Left colon (tissue), 2 donors: Measurements from ENCODE around the gene ADPRS. TPM values are rescaled to one million over a fixed set of nuclear protein-coding genes. Genes with fewer than 3 reads are reported as not detected.
A peak's percentile ranks its signal among the peaks of the same experiment; 100 is the strongest.

ENCODE experiments used
- ATAC-seq: fragments of 200-7000 bp; cut with Tn5 transposase; one replicate; pipeline ENCODE4 v1.9.1; 2020; ENCODE audit warnings: mild to moderate bottlenecking, moderate library complexity
- DNase-seq, 2 donors: peaks; one replicate each; pipeline ENCODE4 v3.0.0-alpha.2; 2020
- intact Hi-C, 2 donors: fragments of 100-400 bp; cut with DNase I in 1 of 2; cut with micrococcal nuclease in 1 of 2; formaldehyde crosslinking; loops; one replicate each; pipeline versions ENCODE4 v1.11.2 to v1.14.0; 2022; cut with DNase I, micrococcal nuclease
- total RNA-seq, 2 donors: library from RNA; stranded (reverse); fragmentation: NEBNext Ultra II Directional; extraction: Animal tissue kit (Norgen Biotek cat#: 25700); gene quantifications; one replicate each; pipeline ENCODE4 v1.2.1, GENCODE V29; 2021
- donor health status: DM: no; HTN: no; CAD: no.
- donor health status: DM: yes; HTN: yes; CAD: no.

The ADPRS gene
- total RNA-seq, 2 donors from 2014 or later: 22.2 to 22.3 TPM

DNA sequence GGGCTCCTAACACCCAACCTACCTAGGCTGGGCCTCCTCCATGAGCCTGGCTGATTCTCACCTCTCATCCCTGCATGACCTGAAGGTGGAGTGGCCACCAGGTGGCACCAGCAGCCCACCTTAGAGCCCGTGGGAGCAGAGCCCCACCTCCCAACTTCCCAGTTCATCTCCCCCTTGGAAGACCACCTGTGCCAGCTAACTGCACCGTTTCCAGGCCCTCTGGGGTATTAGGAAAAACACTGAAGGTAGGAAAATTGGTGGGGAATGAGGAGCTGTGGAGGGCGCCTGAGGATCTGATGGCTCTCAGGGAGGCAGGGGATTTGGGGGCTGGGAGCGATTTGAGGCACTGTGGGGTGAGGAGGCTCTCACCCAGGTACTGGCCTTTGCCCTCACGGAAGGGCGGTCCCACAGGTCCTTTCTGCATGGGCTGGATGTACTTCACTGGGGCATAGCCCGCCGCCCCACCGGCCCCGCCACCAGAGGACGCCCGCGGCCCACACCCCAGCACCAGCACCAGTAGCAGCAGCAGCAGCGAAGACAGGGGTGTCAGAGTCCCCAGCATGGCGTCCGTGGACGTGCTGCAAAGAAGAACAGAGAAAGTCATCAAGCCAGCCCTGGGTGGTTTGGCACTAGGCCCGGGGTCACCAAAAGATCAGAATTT is 11.1 kb downstream of the ADPRS start:
- intact Hi-C loops: loop anchor here in 1 of 2 donors (10.0 kb wide), 1 partner anchor 185 kb away; no protein-coding TSS in a partner anchor
- ATAC-seq (peak; percentile 91), DNase-seq (peak; percentile 58 to 89)

DNA sequence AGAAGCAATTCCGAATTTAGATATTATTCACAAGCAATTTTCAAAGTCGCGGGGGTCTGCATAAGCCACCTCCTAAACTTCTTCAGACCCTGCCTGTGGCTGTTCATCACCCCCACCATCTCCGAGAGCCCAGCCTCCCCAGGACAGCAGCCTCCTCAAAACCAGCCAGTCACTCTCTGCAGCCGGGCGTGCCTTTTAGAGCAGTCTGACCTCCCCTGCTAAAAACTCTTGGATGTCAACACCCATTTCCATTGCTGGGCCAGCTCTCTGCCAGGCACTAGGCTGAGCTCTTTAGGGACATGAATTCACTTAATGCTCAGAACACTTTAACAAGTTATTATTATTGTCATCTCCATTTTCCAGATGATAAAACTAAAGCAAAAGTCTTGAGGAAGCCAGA is 11.7 kb downstream of the ADPRS start:
- ATAC-seq: no peak
- intact Hi-C loops: no loop called here
- no peak for DNase-seq

DNA sequence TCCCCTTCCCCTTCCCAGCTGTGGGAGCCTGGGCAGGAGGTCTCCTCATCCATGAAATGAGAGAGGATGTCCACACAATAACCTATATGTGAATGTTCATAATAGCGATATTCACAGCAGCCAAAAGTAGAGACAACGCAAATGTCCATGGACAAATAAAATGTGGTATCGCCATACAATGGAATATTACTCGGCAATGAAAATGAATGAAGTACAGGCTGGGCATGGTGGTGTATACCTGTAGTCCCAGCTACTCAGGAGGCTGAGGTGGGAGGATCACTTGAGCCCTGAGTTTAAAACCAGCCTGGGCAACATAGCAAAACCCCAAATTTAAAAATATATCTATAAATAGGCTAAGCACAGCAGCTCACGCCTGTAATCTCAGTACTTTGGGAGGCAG is 12.9 kb downstream of the ADPRS start:
- ATAC-seq (no peak), DNase-seq (no peak)
- intact Hi-C loops: no loop called here

DNA sequence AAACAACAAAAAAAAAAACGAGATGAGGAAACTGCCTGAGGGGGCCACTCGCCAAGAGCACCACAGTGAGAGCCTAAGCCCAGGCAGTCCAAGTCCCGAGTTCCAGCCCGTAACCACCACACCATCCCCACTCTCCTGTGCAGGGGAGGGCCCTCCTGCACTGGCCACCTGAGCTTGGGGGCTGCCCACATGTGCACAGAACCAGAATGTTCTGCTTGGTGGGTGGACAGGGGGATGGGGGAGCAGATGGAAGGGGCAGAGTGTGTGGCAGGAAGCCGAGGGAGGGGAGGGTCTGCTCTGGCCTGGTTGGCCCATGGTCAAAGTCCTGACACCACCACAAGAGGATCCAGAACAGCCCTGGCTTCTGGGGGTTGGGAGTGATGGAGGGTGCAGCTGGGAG is 17.6 kb downstream of the ADPRS start:
- no peak for DNase-seq
- intact Hi-C loops: no loop called here
- ATAC-seq: no peak

DNA sequence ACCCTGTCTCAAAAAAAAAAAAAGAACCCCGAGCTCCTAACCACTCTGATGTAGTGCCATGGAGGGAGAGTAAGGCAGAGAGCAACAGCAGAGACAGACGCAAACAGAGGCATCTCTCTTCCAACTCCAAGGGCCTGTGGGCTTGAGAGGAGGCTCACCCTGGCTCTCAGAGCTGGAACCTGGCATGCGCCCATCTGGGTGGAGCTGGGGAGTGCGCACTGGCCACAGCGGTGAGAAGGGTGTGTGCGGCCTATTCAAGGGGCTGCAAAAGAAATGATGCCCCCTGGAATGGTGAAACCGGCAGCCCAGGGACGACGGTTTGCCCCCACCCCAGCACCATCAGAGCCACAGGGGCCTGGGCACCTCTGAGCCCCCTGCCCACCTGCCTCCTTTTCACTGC is 18.7 kb downstream of the ADPRS start:
- DNase-seq (no peak), ATAC-seq (no peak)
- intact Hi-C loops: no loop called here

DNA sequence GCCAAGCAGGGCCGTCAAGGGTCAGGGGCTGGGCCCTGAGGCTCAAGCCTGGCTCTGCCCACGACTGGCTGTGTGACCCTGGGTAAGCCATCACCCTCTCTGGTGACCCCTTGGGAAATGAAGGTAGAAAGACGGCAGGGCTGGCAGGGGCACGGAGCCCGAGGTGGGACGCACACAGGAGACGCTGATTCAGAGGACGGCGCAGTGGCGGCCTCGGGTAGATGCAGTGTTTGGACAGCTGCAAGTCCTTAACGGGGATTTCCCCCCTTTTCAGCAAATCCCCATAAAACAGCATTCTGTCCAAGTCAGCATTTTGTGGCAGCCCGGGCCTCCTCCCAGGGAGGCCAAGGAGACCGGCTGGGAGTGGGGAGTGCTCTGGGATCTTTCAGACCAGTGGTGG is 19.6 kb downstream of the ADPRS start:
- no peak for DNase-seq
- no peak for ATAC-seq
- intact Hi-C loops: no loop called here

DNA sequence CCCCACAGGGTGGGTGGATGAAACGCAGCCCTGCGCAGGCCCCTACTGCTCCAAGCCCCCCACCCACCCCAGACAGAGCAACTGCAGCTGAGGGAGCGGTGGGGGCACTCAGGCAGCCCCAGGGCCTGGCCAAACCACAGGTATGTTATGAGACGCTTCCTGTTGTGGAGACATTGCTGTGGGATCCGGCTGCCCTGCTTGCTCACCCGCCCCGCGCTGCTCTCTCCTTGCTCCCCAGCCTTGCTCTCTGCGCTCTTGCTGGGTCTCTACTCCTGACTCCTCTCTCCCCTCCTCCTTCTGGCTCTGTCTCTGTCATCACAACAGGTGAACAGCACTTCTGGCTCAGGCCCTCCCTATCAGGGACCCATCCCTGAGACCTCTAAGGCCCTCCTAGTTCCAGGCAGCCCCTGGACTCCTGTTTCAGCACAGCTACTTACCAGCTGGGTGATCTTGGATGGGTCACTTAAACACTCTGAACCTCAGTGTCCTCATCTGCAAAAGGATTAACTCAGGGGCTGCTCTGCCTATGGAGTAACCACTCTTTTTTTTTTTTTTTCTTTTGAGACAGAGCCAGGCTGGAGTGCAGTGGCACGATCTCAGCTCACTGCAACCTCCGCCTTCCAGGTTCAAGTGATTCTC is 20.5 kb downstream of the ADPRS start:
- no peak for DNase-seq
- no peak for ATAC-seq
- intact Hi-C loops: no loop called here

DNA sequence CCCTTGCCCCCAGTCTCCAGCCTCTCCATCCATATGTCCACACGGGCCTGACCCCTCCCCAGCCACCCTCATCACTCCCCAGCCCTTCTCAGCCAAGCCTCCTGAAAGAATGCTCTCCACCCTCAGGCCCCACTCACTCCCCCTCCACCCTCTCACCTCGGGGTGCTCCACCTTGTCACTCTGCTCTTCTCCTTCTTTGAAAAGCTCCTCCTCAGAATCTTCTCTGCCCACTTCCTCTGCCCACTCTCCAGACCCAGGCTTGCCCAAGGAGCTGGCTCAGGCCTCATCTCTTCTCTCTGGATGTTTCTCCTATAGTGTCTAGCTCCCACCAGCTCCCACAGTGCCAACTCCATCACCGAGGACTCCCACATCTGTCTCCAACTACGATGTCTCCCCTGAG is 22.5 kb downstream of the ADPRS start:
- intact Hi-C loops: no loop called here
- DNase-seq (no peak), ATAC-seq (no peak)

DNA sequence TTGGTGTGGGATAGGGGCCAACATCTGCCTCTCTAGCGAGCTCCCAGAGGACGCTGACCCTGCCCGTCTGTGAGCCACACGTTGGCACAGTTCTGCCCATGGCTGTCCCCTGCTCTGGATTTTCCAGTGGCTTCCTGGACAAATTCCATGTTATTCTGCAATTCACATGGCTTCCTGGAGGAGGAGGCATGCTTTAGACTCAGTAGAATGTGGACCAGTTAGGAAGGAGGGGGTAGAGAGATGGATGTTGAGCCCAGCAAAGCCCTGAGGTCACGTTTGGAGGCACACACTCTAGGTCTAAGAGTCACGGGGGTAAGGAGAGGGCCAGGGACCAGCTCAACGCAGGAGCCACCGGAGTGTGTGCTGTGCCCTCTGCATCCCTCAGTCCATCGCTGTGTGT is 24.1 kb downstream of the ADPRS start:
- ATAC-seq: no peak
- intact Hi-C loops: no loop called here
- no peak for DNase-seq

DNA sequence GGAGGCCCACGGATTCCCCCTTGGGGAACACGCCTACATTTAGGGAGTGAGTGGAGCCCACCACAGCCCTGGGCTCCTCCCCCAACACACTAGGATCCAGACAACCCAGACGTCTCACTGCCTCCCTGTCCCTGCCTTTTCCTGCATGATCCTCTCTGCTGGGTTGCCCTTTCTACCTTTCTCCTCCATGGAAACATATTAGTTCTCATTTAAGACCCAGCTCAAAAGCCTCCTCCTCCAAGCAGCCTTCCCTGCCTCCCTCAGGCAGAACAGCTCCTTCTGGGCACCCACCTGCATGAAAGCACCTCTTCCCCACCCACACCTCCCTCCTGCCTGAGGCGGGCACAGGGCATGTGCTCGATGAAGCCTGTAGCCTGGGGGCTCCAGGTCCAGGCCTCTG is 25.7 kb downstream of the ADPRS start:
- intact Hi-C loops: no loop called here
- DNase-seq (no peak), ATAC-seq (no peak)

DNA sequence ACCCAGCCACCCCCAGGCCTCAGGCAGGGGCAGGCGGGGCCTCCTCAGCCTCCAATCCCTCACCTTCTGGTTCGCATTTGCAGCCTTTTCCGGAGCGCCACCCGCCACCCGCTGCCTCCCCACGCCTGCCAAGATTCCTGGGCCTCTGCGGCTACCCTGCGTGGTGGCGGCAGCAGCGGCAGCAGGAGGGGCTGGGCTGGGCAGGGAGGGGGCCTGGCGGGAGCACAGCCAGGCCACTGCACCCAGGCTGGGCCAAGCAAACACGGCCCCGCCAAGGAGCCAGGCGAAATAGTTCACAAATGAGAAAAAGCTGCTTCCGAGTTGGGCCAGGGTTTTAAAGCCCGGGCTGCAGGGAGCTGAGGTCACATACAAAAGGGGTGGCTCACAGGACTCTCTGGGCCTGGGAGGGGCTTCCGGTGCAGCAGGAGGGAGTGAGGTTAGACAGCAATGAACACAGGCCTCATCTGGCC is 26.5 kb downstream of the ADPRS start:
- no peak for DNase-seq
- intact Hi-C loops: no loop called here
- no peak for ATAC-seq

DNA sequence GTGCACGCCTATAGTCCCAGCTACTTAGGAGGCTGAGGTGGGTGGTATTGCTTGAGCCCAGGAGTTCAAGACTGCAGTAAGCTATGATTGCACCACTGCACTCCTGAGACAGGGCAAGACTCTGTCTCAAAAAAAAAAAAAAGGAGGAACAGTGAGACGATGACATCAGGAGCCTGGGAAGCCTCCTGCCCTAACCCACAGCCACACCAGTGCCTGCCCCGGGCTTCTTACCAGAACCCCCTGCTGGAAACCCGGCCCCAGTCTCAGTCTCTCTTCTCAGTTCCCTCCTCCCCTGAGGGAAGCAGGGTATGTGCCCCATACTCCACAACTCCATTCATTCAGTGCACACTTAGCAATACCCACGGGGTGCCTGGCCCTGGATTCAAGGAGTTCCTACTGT is 27.2 kb downstream of the ADPRS start:
- DNase-seq (no peak), ATAC-seq (no peak)
- intact Hi-C loops: no loop called here

DNA sequence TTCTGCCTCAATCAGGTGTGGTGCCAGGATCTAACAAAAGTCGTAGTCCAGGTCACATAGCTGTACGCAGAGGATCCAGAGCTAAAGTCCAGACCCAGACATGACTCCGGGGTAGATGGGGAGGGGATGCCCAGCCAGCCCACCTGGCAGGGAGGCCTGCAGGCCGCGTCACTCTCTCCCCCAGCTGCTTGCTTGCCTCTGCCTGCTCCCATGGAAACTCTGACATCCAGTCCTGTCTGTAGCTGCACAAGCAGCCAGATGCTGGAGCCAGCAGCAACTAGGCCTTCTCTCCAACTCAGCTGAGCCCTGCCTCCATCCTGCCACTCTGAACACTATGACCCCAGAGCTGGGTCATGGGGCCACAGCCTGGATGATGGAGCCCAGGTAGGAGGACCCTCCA is 28.2 kb downstream of the ADPRS start:
- intact Hi-C loops: no loop called here
- no peak for DNase-seq
- ATAC-seq: no peak

DNA sequence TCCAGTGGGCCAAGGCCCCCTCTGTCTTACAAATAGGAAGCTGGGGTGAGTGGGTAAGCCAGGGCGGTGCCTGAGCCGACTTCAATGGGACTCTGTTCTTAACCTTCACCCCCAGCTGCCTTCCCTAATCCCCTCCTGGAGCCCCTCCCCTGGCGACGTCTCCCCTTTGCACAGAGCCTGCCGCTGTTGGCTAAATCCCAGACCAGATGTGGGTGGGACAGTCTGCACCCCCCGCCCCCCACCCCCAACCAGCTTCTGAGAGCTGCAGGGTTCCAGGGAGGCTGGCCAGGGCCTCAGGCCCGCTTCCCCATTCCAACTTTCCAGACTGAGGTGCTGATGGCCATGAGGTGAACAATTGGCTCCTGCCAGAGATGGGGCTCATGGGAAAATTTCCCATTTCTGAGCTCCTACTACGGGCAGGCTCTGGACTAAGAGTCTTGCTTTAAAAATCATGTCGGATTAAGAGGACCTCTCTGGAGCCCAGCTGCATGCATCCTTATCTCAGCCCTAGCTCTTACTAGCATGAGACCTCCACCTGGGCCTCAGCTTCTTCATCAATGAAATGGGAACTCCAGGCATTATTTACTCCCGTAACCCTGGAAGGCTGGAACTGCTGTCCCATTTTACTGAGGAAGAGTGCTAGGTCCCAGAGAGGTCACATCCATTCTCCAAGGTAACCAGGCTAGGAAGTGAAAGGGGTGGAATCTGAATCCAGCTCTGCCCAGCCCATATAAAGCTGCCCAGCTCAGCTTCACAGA is 29.9 kb downstream of the ADPRS start:
- ATAC-seq: no peak
- DNase-seq: no peak
- intact Hi-C loops: no loop called here

DNA sequence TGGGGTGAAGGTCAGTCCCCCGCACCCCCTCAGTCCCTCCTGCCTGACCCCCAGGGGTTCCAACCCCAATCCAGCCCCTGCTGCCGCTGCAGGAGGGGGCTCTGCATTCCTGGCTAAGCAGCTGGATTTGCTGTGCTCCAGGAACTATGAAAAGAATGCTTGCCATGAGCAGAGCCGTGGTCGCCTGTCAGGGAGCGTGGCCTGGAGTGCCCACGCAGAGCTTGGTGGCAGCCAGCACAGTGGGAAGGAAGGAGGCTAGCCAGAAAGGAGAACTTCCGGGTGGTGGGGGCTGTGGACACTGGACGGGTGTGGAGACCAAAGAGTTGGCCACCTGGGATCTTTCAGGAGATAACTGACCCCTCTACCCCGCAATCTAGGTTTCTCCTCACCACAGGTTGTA is 30.8 kb downstream of the ADPRS start:
- DNase-seq (no peak), ATAC-seq (no peak)
- intact Hi-C loops: no loop called here

DNA sequence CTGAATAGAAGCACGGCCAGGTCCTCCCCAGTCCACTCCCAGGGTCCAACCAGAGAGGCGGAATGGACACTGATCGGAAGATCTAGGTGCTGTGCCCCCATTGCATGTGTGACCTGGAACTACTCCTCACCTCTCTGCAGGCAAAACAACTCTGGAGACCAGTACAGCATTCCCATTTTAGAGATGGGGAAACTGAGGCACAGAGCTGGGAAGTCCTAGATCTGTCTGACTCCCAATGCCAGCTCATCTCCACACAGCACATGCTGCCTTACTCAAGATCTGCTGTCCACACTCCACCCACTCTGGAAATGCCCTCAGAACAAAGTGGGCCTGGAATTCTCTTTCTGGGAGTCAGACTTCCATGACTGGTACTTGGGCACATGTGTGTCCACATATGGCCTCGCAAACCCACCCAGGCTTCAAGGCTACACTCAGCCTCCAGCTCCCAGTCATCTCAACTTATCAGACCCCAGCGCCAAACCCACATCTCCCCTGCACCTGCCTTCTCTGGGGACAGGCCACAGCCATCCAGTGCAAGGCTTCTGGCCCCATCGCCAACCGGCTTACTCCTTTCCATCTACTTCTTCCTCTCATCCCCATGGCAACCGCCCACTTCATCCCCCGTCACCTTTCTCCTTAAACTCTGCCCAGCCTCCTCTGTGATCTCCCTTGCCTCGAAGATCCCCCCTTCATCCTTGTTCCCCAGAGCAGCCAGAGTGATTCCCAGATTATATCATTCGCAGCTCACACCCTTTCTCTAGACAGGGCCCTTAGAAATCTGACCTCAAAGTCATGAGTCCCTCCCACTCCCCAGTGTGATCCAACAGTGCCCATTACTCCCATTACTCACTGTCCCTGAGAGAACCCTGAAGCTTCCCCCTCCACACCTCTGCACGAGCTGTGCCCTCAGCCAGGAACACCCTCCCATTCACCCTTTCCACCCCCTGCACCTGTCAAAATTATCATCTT is 33.7 kb downstream of the ADPRS start:
- DNase-seq: no peak
- intact Hi-C loops: no loop called here
- ATAC-seq: no peak

DNA sequence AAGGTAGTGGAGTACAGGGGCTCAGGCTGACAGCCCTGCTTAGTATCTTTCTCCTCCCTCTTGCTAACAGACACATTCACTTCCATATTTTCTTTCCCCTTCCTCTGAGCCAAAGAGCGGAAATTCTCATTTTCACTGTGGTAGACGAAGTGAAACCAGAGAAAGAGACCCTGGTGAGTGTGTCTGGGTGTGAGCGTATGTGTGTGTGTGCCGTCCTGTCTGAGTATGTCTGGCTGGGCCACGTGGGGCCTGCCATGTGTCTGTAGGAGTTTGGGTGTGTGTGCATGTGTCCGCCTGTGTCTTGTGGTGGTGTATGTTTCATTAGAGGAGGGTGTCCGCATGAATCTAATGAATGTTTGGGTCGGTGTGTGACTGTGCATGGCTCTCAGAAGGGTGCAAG is 34.7 kb downstream of the ADPRS start:
- ATAC-seq (peak; percentile 11), DNase-seq (peak in 1 of 2 donors; percentile 33)
- intact Hi-C loops: no loop called here

DNA sequence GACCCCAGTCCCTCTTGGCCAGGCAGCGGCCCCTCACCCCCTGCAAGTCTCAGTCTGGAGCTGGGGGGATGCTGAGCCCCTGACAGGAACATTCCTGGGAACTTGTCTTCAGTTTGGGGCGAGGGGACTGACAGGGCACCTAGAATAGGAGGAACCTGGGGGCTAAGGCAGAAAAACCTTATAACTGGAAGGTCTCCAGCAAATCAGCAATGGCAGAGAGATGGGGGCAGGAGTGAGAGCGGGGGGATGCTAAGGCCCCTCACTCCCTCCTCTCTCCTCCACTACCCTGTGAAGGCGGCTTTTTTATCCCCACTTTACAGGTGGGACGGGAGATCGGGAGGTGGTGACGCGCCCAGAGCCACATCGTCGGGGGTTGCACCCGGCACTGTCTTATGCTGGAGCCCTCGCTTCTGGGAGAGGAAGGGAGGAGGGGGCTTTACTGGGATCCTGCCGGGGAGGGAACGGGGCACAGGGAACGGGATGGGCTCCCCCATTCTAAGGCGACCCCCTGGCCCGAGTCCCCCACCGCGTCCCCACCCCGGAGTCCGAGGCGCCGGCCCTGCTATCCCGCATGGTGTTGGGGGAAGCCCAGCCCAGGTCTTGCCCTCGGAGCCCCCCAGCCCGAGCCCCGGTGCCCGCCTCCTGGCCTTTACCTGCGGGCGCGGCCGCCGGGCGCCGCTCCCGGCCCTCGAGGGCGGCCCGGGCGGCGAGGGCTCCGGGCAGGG is 35.9 kb downstream of the ADPRS start:
- DNase-seq (no peak), ATAC-seq (no peak)
- intact Hi-C loops: no loop called here
